HL-60/S4 (cell line): ENCODE results near the gene PGM2L1.
"Not testable (repeated sequence)": the region's sequence is repeated elsewhere in the genome, so short reads cannot be mapped to it uniquely, and the experiment has no call there.

Experiments
- in situ Hi-C: fragments of 300-500 bp; cut with MboI; formaldehyde crosslinking; loops from 2 replicates; pipeline ENCODE4 v1.14.3; 2022; ENCODE audit warnings: low sequenced_read_pairs

Gene PGM2L1

DNA sequence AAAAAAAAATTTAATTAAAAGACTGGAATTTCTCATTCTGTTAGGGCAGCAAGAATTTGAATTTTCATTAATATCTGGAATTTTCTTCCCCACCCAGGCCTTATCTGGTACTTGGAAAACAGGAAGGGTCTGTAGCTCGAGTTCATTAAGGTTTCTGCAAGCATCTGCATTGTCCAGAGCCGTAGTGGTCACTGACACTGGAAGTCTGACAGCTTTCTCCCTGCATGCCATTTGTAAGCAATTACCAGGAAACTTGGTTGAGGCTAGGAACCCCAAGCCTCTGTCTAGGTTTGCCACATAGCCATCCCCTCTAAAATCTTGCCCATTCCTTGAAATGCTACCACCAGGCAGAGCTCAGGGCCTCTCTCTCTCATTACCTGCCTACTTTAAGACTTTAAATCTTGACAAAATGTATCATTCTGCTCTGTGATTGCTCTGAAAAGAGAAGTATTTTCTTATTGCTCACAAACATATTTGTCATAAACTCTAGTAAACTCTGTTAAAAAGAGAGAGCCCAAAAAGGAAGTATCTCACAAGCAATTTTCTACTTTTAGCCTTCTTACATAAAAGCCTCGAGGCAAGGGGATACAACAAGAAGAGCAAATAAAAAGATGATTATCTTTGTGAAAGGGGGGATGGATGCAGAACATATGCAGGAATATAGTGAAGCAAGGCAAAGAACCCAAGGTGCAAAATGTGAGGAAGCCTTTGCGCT is 5.5 kb upstream of the PGM2L1 start:
- in situ Hi-C loops, result no loop called here

DNA sequence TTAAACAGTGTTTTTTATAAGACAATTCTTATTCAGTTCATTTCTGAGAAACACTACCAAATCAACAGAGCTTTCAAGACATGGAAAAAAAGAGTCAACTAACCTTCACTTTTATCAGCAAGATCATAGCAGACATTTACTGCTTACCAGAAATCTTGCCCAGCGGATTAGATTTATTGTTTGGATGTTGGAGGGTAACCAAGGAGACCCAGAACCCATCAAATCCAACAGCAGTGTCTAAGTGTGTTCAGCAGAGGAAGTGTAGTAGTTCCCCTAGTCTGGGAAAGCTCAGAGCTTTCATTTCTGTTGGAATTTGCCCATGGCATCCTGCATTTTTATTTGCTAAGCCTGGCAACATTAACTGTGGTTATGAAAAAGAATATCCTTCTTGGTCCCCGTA is 2.4 kb upstream of the PGM2L1 start:
- in situ Hi-C loops, result no loop called here

DNA sequence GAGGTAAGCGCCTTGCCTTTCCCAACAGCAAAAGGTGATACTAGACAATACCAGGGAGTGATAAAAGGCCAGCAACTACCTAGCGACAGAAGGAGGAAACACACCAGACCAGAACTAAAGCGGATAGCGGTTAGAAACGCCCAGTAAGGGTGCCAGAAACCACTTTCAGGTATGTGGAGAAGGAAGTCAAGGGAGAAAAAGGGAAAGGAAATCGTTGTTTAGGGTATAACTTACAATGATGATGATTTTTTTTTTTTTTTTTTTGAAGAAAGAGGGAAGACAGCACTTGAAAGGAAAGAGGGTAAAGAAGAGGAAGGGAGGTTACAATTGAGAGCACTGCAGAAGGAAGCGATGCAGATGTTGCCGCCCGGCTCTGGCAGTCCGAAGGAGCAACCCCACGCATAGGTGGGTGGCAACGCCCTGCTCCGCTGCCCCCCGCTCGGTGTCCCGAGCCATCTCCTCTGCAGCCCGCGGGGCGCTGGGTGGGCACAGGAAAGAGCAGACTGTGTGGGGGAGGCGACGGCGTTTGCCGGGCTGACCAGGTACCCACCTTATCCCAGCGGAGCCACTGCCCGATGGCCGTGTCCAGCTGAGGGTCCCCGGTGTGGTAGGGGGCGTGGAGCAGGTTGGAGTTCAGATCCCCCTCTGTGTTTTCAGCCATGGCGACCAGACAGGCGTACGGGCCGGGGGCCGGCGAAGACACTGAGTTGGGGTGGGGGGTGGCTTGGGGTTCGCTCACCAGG is 561 bp downstream of the PGM2L1 start:
- in situ Hi-C loops, result no loop called here

DNA sequence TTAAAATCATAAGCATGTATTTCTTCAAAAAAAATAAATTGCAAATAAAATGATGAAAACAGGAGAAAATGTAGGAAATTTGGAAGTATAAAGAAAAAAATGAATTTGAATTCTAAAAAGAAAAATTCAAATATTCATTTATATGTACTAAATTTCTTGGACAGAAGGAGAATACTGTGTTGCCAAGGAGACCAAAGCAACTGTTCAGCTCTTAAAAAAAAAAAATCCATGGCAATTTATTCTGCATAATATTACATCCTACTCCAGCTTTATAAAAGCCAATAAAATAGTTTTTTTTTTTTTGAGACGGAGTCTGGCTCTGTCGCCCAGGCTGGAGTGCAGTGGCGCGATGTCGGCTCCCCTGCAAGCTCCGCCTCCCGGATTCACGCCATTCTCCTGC is 6.0 kb downstream of the PGM2L1 start:
- in situ Hi-C loops, result no loop called here

DNA sequence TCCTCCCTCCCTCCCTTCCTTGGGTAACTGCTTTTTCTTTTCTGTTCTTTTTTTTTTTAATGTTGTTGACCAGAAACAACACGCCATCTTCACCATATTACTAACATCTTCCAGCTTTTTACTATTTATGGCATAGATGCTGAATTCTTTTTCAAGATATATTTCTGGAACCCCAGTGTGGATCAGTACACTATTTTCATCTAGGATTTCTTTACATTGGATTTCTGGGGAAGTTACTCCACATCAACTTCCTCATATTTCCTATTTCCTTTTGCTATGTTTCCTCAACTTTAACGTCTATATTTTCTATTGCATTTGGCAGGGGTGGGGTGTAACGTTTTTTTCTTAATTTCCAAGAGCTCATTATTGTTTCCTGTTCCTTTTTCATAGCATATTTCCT is 7.0 kb downstream of the PGM2L1 start:
- in situ Hi-C loops, result no loop called here

DNA sequence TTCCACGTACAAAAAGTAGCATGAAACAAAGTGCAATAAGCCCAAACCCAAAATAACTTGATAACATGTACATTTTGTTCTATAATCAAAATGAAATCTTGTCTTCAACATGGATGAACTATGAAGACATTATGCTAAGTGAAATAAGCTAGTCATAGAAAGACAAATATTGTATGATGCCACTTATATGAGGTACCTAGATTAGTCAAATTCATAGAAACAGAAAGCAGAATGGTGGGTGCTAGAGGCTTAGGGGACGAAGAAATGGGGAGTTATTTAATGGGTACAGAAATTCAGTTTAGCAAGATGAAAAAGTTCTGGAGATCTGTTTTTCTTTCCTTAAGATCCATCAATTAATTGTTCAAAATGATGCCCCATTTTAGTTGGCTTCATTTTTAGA is 7.5 kb downstream of the PGM2L1 start:
- in situ Hi-C loops, result no loop called here

DNA sequence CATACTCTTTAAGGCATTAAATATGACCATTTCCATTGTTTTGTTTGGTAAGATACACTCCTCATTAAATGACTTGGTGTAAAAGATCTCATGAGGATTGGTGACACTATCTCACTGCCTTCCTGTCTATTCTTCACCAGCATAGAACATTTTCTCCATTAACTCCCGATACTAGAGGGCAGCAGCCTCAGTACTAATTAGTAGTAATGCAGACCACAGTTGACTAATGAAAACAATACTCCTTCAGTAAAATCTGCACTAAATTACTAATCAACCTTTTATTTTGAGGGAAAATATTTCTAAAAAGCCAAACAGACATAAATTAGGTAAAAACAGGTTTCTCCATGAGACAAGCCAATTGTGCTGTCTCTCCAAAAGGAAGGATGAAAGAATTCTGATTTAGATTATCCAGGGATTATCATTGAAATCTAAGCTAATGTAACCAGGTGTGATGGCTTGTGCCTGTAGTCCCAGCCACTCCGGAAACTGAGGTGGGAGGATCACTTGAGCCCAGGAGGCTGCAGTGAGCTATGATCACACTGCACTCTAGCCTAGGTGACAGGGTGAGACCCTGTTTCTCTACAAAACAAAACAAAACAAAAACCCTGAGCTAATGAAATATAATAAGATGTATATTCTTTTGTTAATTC is 9.4 kb downstream of the PGM2L1 start:
- in situ Hi-C loops, result no loop called here

DNA sequence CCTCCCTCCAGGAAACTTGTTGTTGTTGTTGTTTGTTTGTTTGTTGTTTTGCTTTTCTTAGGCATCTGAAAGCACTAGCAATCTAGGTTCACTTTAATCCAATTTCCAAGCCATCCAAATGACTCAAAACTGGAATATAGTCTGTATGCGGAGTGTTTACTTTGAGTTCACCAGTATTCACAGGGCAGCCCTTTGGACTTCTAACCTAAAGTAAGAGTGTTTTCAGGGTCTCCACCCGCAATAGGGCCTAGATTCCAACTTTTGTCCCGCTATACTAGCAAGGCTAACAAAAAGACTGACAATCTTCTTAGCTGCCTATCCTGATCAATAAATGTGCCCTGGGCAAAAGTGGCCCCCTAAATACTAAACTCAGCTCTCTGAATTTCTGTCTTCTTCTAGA is 13.6 kb downstream of the PGM2L1 start:
- in situ Hi-C loops, result no loop called here

DNA sequence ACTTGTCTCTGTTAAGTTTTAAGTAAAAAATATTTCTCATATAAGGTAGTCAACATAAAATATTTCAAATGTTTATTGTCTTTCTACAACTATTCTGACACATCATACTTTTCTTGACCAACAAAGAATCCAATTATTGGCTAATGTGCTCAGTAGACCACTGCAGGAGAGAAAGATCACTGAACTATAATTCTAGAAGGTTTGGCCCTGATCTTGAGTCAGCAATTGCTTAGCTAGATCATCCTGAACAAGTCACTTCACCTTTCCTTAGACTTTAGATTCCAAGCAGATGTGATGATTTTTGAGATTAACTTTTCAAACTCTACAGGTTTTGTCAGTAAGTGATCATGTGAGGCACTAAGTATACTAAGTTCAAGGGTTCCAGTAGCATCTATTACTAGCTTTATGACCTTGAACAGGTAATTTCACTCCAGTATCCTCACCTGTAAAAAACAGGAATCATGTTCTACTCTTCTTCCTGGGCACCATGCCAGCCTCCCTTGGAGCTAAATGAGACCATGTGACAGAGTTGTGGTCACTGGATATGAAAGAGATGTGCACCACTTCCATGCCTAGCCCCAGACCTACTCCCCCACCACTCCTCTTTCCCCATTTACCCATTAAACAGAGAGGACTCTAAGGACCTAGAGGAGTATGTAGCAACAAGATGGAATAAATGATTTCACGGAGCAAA is 17.3 kb downstream of the PGM2L1 start:
- in situ Hi-C loops, result no loop called here

DNA sequence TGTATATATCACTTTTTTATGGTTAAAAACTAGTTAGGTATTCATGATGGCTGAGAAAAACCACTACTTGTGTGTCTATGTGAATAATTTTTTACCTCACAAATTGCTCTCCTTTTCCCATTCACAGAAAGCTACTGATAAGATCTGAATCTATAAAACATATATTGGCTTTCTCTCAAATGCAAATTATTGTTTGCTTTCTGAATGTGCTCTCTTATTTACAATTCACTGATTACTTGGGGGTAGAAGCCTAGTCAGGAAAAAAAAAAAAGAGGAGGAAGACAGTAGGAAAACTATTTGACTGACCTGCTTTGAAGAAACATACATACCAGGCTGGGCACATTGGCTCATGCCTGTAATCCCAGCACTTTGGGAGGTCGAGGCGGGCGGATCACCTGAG is 20.5 kb downstream of the PGM2L1 start:
- in situ Hi-C loops, result no loop called here

DNA sequence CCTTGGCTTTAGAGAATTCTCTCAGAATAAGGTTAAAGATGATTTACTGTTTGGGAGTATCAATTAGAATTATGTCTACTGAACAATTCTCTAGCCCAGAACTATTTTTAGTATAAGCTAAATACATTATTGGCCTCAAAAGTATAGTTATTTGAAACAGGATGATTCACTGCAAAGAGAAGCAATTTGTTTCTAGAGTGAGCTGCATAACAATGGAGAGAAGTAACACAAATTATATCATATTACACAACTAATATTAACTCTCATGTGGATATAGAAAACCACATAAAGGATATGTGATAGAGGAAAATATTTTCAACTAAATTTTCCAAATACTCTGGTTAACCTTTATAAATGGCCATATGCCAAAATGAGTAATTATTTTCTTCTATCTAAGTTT is 24.9 kb downstream of the PGM2L1 start:
- in situ Hi-C loops, result no loop called here

DNA sequence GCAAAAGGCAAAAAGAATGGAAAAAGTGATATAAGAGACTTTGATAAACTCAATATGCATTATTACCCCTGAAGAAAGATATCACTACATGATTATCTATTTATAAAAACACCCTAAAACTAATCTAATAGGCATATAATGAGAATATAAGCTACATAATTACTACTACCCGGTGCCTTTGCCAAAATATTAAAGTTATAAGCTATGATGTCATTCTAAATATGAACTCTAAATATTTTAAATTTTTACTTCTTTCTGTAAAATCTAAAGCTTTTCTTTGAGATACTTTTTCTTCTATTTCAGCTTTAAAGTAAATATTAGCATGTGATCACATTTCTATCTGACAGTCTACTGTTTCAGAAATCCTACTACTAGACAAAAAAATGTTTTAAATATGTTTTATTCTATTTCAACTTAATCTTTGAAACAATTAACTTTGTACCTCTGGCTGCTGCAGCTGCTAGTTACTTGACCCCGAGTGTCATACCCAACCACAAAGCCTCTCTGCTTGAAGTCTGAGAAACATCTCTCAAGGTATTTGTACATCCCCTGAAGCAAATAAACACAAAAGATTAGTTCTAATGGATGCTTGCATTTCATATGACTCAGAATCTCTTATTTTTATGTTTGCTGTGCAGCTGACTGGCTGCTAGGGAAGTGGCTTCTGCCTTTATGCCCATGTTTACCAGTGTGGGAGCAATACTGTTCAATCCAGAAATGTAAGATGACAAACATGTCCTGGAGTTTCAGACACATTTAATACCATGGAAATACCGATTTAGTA is 26.8 kb downstream of the PGM2L1 start:
- in situ Hi-C loops, result no loop called here

DNA sequence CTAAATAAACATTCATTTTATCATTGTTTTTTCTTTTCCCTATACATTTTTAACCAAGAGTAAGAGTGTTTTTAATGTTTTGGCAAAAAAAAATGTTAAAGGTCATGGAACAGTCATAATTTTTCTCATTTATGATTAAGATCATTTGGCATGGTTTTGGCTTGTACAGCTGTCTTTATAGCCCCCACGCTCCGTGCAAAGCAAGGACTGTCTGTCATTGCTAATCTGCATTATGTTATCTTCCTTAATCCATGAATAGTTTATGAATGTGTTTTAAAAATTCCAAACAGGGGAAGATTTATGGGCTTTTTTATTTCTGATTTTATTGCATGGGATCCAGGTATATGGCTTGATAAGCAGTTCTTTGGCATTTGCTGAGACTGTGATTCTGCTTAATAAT is 28.1 kb downstream of the PGM2L1 start:
- in situ Hi-C loops, result no loop called here

DNA sequence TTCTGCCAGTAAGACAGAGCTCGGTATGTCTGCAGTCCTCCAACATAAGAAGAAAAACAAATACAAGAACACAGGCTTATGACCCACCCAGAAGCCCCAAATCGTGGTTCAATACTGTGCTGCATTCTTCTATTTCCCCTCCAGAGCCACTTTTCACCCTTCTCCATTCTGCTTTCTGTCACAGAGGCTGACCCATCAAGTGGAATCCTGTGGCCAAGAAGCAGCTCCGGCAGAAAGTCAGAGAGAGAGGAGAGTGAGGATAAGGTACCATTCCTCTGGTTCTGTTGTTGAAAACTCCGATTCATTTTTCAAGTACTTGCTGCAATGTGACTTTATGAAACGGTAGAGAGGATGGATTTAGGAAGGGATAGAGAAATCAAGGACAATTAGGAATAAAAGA is 30.4 kb downstream of the PGM2L1 start:
- in situ Hi-C loops, result no loop called here

DNA sequence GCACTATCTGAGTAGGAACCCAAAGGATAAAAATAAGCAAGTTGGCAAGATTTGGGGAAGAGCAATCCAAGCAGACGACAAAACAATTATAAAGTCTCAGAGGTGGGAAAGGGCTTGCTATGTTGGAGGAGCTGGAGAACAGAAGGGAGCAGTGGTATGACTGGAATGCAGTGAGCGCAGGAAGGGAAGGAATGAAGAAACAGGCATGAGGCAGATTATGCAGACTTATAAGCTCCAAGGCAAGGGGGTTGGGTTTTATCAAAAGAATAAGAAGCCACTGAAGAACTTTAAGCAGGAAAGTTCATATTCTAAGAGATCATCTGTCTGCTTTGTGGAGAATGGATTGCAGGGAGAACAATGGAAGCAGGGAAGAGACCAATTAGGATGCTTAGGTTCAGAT is 31.7 kb downstream of the PGM2L1 start:
- in situ Hi-C loops, result no loop called here

DNA sequence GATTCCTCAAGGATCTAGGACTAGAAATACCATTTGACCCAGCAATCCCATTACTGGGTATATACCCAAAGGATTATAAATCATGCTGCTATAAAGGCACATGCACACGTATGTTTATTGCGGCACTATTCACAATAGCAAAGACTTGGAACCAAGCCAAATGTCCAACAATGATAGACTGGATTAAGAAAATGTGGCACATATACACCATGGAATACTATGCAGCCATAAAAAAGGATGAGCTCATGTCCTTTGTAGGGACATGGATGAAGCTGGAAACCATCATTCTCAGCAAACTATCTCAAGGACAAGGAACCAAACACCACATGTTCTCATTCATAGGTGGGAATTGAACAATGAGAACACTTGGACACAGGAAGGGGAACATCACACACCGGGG is 32.4 kb downstream of the PGM2L1 start:
- in situ Hi-C loops, result not testable (repeated sequence)

DNA sequence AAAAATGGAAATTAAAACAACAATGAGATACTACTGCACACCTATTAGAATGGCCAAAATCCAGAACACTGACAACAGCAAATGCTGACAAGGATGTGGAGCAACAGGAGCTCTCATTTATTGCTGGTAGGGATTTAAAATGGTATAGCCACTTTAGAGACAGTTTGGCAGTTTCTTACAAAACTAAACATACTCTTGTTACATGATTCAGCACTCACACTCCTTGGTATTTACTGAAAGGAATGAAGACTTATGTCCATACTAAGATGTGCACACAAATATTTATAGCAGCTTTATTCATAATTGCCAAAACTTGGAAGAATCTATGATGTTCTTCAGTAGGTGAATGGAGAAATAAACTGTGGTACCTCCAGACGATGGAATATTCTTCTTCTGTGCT is 40.8 kb downstream of the PGM2L1 start:
- in situ Hi-C loops, result no loop called here

DNA sequence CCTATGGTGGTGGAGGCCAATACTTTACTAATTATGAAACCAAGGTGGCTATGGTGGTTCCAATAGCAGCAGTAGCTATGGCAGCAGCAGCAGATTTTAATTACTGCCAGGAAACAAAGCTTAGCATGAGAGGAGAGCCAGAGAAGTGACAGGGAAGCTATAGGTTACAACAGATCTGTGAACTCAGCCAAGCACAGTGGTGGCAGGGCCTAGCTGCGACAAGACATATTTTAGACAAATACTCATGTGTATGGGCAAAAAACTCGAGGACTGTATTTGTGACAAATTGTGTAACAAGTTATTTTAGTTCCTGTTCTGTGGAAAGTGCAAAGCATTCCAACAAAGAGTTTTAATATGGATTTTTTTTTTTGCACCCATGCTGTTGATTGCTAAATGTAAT is 42.6 kb downstream of the PGM2L1 start:
- in situ Hi-C loops, result no loop called here

DNA sequence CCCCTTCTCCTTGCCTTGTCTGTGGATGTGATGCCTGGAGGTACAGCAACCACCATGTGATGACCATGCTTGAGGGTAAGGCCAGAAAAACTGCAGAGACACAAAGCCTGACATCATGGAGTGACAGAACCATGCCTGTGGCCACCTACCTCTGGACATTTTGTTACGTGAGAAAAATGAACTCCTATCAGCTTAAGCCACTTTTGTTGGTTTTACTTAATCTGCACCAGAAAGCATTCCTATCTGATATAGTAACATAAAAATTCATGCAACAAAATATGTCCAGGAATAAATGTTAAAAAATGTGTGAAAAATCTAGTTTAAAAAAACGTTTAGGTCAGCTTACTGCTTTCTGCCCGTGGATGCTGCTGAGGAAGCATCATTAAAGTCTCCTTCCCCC is 44.2 kb downstream of the PGM2L1 start:
- in situ Hi-C loops, result no loop called here

DNA sequence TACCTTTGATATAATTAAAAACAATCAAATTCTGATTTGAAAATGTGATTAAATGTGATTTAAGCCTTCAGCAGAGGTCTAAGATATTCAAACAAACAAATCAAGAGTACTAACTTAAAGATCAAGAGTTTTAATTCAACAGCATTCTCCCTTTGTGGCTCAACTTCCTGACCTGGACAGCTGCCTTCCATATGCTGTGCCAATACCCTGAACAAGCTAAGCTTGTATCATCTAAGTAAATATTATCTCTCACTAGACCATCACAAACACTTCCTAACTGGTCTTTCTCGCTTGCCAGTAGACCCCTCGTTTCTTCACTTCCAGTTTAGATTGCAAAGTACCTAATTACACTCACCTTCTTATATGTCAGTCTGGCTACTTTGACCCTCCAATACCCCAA is 50.9 kb downstream of the PGM2L1 start:
- in situ Hi-C loops, result no loop called here

DNA sequence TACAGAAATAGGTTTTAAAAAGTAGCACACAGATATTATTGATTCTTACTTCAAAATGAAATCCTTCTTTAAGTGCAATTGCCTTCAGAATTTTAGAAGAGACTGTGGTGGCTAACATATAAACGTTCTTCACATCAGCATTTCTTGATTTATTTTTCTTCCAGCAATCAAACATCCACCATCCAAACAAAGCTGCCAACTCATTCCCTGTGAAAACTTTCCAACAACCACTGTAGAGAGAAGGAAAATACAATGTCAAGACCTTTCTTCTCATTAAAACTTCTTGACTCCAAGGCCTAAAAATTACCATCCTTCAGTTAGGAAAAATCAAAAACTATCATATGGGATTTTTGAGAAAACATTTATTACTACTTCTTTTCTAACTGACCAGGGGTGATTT is 52.8 kb downstream of the PGM2L1 start:
- in situ Hi-C loops, result no loop called here
